Measurements from ENCODE around the gene CSNK1A1. TPM values are rescaled to one million over a fixed set of nuclear protein-coding genes. Genes with fewer than 3 reads are reported as not detected.

CSNK1A1 gene
- total RNA-seq, 1 experiment from 2014 or later = 263 TPM

- H3K79me2 ChIP-seq (ENCODE audit: insufficient read depth, low read length) = peaks cover 100% of the 10 kb centered on the region
Observed at GRCh38 chr5:149518620-149519019, 32.6 kb downstream of the CSNK1A1 start.

More at GRCh38 chr5:149518620-149519019, 32.6 kb downstream of the CSNK1A1 start:
- Histone ChIP-seq H3K27ac (ENCODE audit: low read depth, low read length) (no peak overlapping the region), H3K4me2 (ENCODE audit: low read length) (no peak overlapping the region), H3K9me3 (ENCODE audit: control insufficient read depth in 1 of 2, insufficient read depth in 1 of 2, low read depth in 1 of 2, low read length in 2 of 2) (no peaks in the 10 kb centered on the region), H3K9me2 (ENCODE audit: insufficient read depth) (no peaks in the 10 kb centered on the region), H3K36me3 (ENCODE audit: control insufficient read depth in 1 of 2, insufficient read depth in 2 of 2, low read length in 2 of 2) (peaks cover 16 to 31% of the 10 kb centered on the region in 2 experiments; a peak in 3 of 4 replicates), H4K20me1 (ENCODE audit: insufficient read depth) (peaks cover 42% of the 10 kb centered on the region; the same call in 1 of the 2 replicates), H2AFZ (ENCODE audit: low read depth, low read length, poor library complexity, severe bottlenecking) (no peak overlapping the region), H3K9ac (ENCODE audit: low read length) (no peak overlapping the region), H3K27me3 (ENCODE audit: insufficient read depth, low read length) (no peaks in the 10 kb centered on the region), H3K4me1 (ENCODE audit: control insufficient read depth in 1 of 2, insufficient read depth in 2 of 2, low read length in 2 of 2) (0 out of 4 replicates have a peak, but pooled peaks cover 0 to 5% of the 10 kb centered on the region in 2 experiments), H3K4me3 (replicated peaks in 1 of 2; ENCODE audit: low read depth in 1 of 2, low read length in 2 of 2) (no peak overlapping the region)
- TF ChIP-seq SP1 (IDR thresholded peaks at IDR 0.05; ENCODE audit: low read depth) (no peak), EGR1 (IDR thresholded peaks at IDR 0.05; ENCODE audit: low read depth) (no peak), SRF (IDR thresholded peaks at IDR 0.05; ENCODE audit: low read depth) (no peak), POLR2A (IDR thresholded peaks at IDR 0.05; ENCODE audit: borderline replicate concordance, extremely low read depth, insufficient read depth, insufficient read length) (no peak), EZH2phosphoT487 (IDR thresholded peaks at IDR 0.05; ENCODE audit: borderline replicate concordance) (no peak)
- TF ChIP-seq, protein P1, sequence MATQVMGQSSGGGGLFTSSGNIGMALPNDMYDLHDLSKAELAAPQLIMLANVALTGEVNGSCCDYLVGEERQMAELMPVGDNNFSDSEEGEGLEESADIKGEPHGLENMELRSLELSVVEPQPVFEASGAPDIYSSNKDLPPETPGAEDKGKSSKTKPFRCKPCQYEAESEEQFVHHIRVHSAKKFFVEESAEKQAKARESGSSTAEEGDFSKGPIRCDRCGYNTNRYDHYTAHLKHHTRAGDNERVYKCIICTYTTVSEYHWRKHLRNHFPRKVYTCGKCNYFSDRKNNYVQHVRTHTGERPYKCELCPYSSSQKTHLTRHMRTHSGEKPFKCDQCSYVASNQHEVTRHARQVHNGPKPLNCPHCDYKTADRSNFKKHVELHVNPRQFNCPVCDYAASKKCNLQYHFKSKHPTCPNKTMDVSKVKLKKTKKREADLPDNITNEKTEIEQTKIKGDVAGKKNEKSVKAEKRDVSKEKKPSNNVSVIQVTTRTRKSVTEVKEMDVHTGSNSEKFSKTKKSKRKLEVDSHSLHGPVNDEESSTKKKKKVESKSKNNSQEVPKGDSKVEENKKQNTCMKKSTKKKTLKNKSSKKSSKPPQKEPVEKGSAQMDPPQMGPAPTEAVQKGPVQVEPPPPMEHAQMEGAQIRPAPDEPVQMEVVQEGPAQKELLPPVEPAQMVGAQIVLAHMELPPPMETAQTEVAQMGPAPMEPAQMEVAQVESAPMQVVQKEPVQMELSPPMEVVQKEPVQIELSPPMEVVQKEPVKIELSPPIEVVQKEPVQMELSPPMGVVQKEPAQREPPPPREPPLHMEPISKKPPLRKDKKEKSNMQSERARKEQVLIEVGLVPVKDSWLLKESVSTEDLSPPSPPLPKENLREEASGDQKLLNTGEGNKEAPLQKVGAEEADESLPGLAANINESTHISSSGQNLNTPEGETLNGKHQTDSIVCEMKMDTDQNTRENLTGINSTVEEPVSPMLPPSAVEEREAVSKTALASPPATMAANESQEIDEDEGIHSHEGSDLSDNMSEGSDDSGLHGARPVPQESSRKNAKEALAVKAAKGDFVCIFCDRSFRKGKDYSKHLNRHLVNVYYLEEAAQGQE (IDR thresholded peaks at IDR 0.05; ENCODE audit: low read depth) = no peak
- intact Hi-C loops (cut with micrococcal nuclease) = no loop called here
- CTCF ChIA-PET = interaction anchor here (1.1 kb wide), 1 partner anchor 84 kb away, joined by 3 read pairs; no protein-coding TSS in a partner anchor
- RAD21 ChIA-PET (ENCODE audit: low non-redundant PET in 1 of 2, low total read pairs in 2 of 2, uncharacterized antibody in 2 of 2, unreplicated experiment in 2 of 2) = no interaction called here
- DNase-seq (ENCODE audit: low read depth, low spot score) (no peak), ATAC-seq (no peak)
- BruUV-seq (replicated peaks) = no TSS peak
- POLR2A ChIA-PET = interaction anchor here (0.6 kb wide), 1 partner anchor 12 kb away, joined by 3 read pairs; no protein-coding TSS in a partner anchor
